Measurements from ENCODE around the gene GOSR2. TPM values are rescaled to one million over a fixed set of nuclear protein-coding genes. Genes with fewer than 3 reads are reported as not detected.
"Not testable (repeated sequence)": the region's sequence is repeated elsewhere in the genome, so short reads cannot be mapped to it uniquely, and the experiment has no call there.

Gene GOSR2
- total and polyA plus RNA-seq, 2 experiments from 2014 or later: 48.1 to 61.4 TPM

DNA sequence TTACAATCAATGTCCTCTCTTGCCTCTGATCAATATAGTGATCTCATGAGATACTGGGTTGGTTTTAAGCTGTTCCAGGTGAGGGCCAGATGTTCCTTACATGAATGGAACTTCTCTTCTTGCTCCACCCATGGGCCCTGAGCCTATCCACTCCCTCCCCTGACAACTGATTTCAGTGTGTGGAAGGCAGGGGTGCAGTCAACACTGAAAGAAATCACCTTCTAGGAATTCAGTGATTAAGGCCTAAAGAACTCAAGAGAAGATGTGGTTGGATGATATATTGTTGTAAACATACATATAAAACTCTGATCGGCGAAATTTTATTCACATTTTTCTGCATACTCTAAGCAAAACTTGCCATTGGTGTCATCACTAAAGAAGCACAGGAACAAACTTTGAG lies 6.7 kb upstream of the GOSR2 start:
- no peaks in the 10 kb centered on the region for H3K9me2 ChIP-seq (ENCODE audit: insufficient read depth)
- H3F3A ChIP-seq (ENCODE audit: insufficient read depth): peaks cover 8% of the 10 kb centered on the region; the same call in 1 of the 2 replicates
- peak; percentile 31 for DNase-seq
- no peaks in the 10 kb centered on the region for H3K9me3 ChIP-seq (ENCODE audit: low read depth)
- H2AFZ ChIP-seq: no peak overlapping the region
- 39 to 71% methylated on average over 2 of the region's 2 CpGs for WGBS, 2 experiments (ENCODE audit: low coverage in 1 of 2, low lambda C conversion rate in 2 of 2, missing lambda C conversion rate in 2 of 2)
- no peaks in the 10 kb centered on the region for H3K4me1 ChIP-seq (ENCODE audit: insufficient read depth)
- no peaks in the 10 kb centered on the region for H3K36me3 ChIP-seq (ENCODE audit: low read depth)
- TF ChIP-seq EZH2phosphoT487 (IDR thresholded peaks at IDR 0.05; ENCODE audit: insufficient read depth, low read depth) (no peak), EZH2 (IDR thresholded peaks at IDR 0.05; ENCODE audit: insufficient read depth, poor library complexity, severe bottlenecking) (no peak)
- no peaks in the 10 kb centered on the region for H4K20me1 ChIP-seq (ENCODE audit: insufficient read depth)
- H3K79me2 ChIP-seq (ENCODE audit: insufficient read depth): no peaks in the 10 kb centered on the region
- no peak overlapping the region for H3K27ac ChIP-seq
- no peak overlapping the region for H3K4me3 ChIP-seq
- no peaks in the 10 kb centered on the region for H3K27me3 ChIP-seq (replicated peaks; ENCODE audit: insufficient read depth)
- no peak overlapping the region for H3K4me2 ChIP-seq (ENCODE audit: unreplicated experiment)
- in situ Hi-C loops (cut with MboI): no loop called here
- no peak overlapping the region for H3K9ac ChIP-seq

DNA sequence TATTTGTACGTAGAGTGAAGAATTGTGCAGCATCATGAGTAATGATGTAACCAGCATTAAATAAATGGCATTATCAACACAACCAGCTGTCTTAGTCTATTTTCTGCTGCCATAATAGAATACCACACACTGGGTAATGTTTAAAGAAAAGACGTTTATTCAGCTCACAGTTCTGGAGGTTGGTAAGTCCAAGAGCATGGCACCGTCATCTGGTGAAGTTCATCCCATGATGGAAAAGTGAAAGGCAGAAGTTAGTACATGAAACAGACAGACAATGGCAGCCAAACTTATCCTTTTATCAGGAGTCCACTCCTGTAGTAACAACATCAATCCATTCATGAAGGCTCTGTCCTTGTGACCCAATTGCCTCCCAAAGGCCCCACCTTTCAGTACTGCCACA lies 6.3 kb upstream of the GOSR2 start:
- H3K4me3 ChIP-seq: no peak overlapping the region
- no peak for TF ChIP-seq EZH2phosphoT487 (IDR thresholded peaks at IDR 0.05; ENCODE audit: insufficient read depth, low read depth)
- no peak for TF ChIP-seq EZH2 (IDR thresholded peaks at IDR 0.05; ENCODE audit: insufficient read depth, poor library complexity, severe bottlenecking)
- H3K79me2 ChIP-seq (ENCODE audit: insufficient read depth): no peaks in the 10 kb centered on the region
- no peaks in the 10 kb centered on the region for H3K9me3 ChIP-seq (ENCODE audit: low read depth)
- no peak overlapping the region for H3K27ac ChIP-seq
- in situ Hi-C loops (cut with MboI): no loop called here
- no peak overlapping the region for H3K9ac ChIP-seq
- 56 to 65% methylated on average over 3 of the region's 3 CpGs for WGBS, 2 experiments (ENCODE audit: low coverage in 1 of 2, low lambda C conversion rate in 2 of 2, missing lambda C conversion rate in 2 of 2)
- H3F3A ChIP-seq (ENCODE audit: insufficient read depth): peaks cover 8% of the 10 kb centered on the region; the same call in 1 of the 2 replicates
- no peaks in the 10 kb centered on the region for H4K20me1 ChIP-seq (ENCODE audit: insufficient read depth)
- H3K27me3 ChIP-seq (replicated peaks; ENCODE audit: insufficient read depth): no peaks in the 10 kb centered on the region
- no peaks in the 10 kb centered on the region for H3K9me2 ChIP-seq (ENCODE audit: insufficient read depth)
- H2AFZ ChIP-seq: no peak overlapping the region
- H3K4me1 ChIP-seq (ENCODE audit: insufficient read depth): no peaks in the 10 kb centered on the region
- no peak for DNase-seq
- H3K36me3 ChIP-seq (ENCODE audit: low read depth): no peaks in the 10 kb centered on the region
- H3K4me2 ChIP-seq (ENCODE audit: unreplicated experiment): no peak overlapping the region

DNA sequence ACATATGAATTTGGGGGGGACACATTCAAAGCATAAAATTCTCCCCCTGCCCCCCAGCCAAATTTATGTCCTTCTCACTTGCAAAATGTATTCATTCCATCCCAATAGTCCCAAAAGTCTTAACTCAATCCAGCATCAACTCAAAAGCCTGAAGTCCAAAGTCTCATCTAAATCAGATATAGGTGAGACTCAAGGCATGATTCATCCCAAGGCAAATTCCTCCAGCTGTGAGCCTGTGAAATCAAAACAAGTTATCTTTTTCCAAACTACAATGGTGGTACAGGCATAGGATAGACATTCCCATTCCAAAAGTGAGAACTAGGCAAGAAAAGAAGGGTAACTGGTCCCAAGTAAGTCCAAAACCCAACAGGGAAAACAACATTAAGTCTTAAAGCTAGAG lies 5.9 kb upstream of the GOSR2 start:
- Histone ChIP-seq H3K27me3 (replicated peaks; ENCODE audit: insufficient read depth) (no peaks in the 10 kb centered on the region), H3K9me3 (ENCODE audit: low read depth) (no peaks in the 10 kb centered on the region), H4K20me1 (ENCODE audit: insufficient read depth) (no peaks in the 10 kb centered on the region), H3K4me3 (no peak overlapping the region), H3K4me1 (ENCODE audit: insufficient read depth) (no peaks in the 10 kb centered on the region), H3K9me2 (ENCODE audit: insufficient read depth) (no peaks in the 10 kb centered on the region), H3K27ac (no peak overlapping the region), H3K36me3 (ENCODE audit: low read depth) (no peaks in the 10 kb centered on the region), H3F3A (ENCODE audit: insufficient read depth) (peaks cover 8% of the 10 kb centered on the region; the same call in 1 of the 2 replicates), H3K4me2 (ENCODE audit: unreplicated experiment) (no peak overlapping the region), H2AFZ (no peak overlapping the region), H3K9ac (no peak overlapping the region), H3K79me2 (ENCODE audit: insufficient read depth) (peaks cover 2% of the 10 kb centered on the region)
- no peak for TF ChIP-seq EZH2phosphoT487 (IDR thresholded peaks at IDR 0.05; ENCODE audit: insufficient read depth, low read depth)
- no peak for TF ChIP-seq EZH2 (IDR thresholded peaks at IDR 0.05; ENCODE audit: insufficient read depth, poor library complexity, severe bottlenecking)
- in situ Hi-C loops (cut with MboI): no loop called here
- no peak for DNase-seq

DNA sequence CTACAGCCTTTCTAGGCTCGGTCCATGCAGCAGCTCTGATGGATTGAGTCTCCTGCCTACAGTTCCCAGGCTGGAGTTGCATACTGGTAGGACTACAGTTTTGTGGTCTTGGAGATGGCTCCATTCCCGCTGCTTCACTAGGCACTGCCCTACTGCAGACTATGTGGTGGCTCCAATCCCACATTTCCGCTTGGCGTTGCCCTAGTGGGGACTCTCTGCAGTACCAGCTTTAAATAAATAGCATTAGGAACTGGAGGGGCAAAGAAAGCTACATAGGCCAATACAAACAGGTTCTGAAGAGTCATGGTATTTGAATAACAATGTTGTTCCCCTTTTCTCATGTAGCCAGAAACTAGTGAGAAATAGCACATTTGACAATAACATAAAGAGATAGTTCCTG lies 5.4 kb upstream of the GOSR2 start:
- Histone ChIP-seq H3K79me2 (ENCODE audit: insufficient read depth) (peaks cover 4% of the 10 kb centered on the region), H3K9ac (no peak overlapping the region), H3K9me2 (ENCODE audit: insufficient read depth) (no peaks in the 10 kb centered on the region), H3K4me1 (ENCODE audit: insufficient read depth) (no peaks in the 10 kb centered on the region), H3K36me3 (ENCODE audit: low read depth) (no peaks in the 10 kb centered on the region), H2AFZ (no peak overlapping the region), H3K27ac (no peak overlapping the region), H3K27me3 (replicated peaks; ENCODE audit: insufficient read depth) (no peaks in the 10 kb centered on the region), H3K4me2 (ENCODE audit: unreplicated experiment) (no peak overlapping the region), H3F3A (ENCODE audit: insufficient read depth) (peaks cover 8% of the 10 kb centered on the region; the same call in 1 of the 2 replicates), H3K4me3 (no peak overlapping the region), H3K9me3 (ENCODE audit: low read depth) (no peaks in the 10 kb centered on the region), H4K20me1 (ENCODE audit: insufficient read depth) (no peaks in the 10 kb centered on the region)
- no peak for TF ChIP-seq EZH2 (IDR thresholded peaks at IDR 0.05; ENCODE audit: insufficient read depth, poor library complexity, severe bottlenecking)
- 53% methylated on average over 4 of the region's 4 CpGs for WGBS, 2 experiments (ENCODE audit: low coverage in 1 of 2, low lambda C conversion rate in 2 of 2, missing lambda C conversion rate in 2 of 2)
- no peak for DNase-seq
- in situ Hi-C loops (cut with MboI): no loop called here

DNA sequence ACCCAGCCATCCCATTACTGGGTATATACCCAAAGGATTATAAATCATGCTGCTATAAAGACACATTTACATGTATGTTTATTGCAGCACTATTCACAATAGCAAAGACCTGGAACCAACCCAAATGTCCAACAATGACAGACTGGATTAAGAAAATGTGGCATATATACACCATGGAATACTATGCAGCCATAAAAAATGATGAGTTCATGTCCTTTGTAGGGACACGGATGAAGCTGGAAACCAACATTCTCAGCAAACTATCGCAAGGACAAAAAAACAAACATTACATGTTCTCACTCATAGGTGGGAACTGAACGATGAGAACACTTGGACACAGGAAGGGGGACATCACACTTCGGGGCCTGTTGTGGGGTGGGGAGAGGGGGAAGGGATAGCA lies 998 bp upstream of the GOSR2 start:
- H3K27me3 ChIP-seq (replicated peaks; ENCODE audit: insufficient read depth); DNase-seq; H3K9me3 ChIP-seq (ENCODE audit: low read depth); H3K27ac ChIP-seq; H4K20me1 ChIP-seq (ENCODE audit: insufficient read depth); H3K36me3 ChIP-seq (ENCODE audit: low read depth); H3K9me2 ChIP-seq (ENCODE audit: insufficient read depth); in situ Hi-C loops (cut with MboI); H2AFZ ChIP-seq; H3K9ac ChIP-seq; H3F3A ChIP-seq (ENCODE audit: insufficient read depth): not testable (repeated sequence)
- WGBS, 2 experiments (ENCODE audit: low coverage in 1 of 2, low lambda C conversion rate in 2 of 2, missing lambda C conversion rate in 2 of 2): 73 to 74% methylated on average over 3 to 4 of the region's 4 CpGs
- Histone ChIP-seq H3K4me1 (ENCODE audit: insufficient read depth) (peaks cover 19% of the 10 kb centered on the region), H3K4me3 (peak overlapping the region; percentile 97), H3K4me2 (ENCODE audit: unreplicated experiment) (peak overlapping the region; percentile 87), H3K79me2 (ENCODE audit: insufficient read depth) (peaks cover 45% of the 10 kb centered on the region)

Measured in GM23248 (cell line).